T-helper 1 cell (primary cell): Measurements from ENCODE around the gene CLTRN.
"Not testable (repeated sequence)": the region's sequence is repeated elsewhere in the genome, so short reads cannot be mapped to it uniquely, and the experiment has no call there.

Experiments used
- DNase-seq, 5 donors: peaks; one replicate each; pipeline ENCODE4 v3.0.0-alpha.2; 2012 to 2020
- total RNA-seq, 4 donors: gene quantifications; one replicate each; lab custom pipeline; 2026; lab: John Stamatoyannopoulos, UW

Gene CLTRN
- 0 to 0.59 (median 0.23) reads per million in 4 donors for total RNA-seq

DNA sequence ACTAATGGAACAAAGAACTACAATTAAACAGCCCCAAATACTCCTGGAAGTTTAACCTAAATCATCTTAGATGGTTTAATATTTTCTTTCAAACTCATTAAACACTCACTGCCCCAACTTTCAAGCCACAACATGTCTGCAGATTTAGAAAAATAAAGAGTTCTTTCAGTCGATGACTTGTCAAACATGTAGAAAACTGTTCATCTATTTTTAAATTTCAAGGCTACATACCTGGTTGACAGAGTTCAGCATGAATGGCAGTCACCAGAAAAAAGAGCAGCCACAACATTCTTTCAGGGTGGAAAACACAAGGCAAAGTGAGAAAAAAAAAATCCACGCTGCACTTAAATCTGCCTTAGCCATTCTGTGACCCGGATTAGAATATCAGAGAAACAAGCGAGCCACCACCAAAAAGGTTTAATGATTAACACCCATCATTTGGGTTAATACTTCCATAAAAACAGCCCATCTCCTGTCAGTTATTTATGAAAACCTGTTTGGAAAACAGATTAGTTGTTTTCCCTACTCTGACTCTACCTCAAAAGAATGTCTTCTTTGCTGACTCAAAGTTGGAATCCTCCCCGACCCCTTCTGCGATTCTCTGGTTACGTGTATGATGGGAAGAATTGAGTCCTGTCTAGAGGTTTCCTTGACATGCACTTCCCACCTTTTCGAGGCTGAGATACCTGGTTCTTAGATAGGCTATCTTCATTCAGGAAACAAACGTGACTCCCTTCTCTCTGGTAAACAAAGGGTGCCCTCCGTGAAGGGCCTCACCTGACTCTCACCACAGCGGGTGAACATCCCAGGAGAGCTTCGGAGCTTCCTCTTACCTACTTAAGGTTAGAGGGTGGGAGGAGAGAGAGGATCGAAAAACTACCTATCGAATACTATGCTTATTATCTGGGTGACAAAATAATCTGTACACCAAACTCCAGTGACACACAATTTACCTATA lies at the start of gene CLTRN:
CLTRN (minus strand) TSS at position 319 of the 958 bp plus-strand sequence; CDS start at position 289, 30 bp downstream.
- DNase-seq = no peak

GRCh38 chrX:15704273-15704672 lies 39.7 kb upstream of the CLTRN start:
- DNase-seq = not testable (repeated sequence)

DNA sequence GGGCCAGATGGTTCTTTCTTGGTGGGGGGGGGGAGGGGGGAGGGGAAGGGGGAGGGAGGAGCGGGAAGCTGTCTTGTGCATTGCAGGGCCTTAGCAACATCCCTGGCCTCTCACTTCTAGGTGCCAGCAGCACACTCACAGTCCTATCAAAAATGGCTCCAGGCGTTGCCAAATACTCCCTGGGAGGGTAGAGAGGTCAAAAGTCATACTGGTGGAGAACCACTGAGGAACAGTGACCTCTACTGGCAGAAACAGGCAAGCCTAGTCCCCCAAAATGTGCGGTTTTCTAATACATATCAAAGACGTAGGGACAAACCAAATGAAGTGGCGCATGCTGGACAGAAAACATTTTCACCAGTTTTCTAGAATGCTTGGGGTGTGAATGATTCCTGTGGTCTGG lies 39.2 kb upstream of the CLTRN start:
- DNase-seq = not testable (repeated sequence)

GRCh38 chrX:15702488-15703371 lies 38.1 kb upstream of the CLTRN start:
- no peak for DNase-seq

DNA sequence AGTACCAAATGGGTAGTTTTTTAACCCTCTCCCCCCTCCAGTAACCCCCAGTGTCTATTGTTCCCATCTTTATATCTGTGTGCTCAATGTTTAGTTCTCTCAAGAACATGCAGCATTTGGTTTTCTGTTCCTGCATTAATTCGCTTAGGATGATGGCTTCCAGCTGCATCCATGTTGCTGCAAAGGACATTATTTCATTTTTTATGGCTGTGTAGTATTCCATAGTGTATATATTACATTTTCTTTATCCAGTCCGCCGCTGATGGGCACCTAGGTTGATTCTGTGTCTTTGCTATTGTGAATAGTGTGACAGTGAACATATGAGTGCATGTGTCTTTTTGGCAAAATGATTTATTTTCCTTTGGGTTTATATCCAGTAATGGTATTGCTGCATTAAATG lies 31.9 kb upstream of the CLTRN start:
- no peak for DNase-seq

DNA sequence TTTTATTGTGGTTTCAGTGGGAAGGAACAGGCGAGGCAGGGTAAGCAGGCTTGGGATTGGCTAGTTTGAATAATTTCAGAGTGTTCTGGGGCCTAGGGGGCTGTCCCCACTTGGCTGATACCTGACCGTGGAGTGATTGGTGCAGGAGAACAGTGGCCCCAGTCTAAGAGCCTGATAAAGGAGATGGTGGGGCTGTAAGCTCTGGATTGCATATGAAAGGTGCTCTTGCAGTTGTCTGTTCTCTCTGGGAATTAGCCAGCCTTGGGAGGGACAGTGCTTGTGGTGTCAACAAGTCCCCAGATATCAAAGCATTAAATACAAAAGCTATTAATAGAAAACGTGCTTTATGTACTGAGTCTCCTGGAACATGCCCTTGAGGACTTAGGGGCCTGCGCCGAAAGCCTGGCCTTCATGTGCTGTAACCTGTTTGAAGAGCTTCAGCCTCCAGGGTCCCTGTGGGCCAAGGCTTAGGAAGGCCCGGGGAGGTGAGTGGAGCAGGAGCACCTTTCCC lies 30.4 kb upstream of the CLTRN start:
- DNase-seq = no peak

DNA sequence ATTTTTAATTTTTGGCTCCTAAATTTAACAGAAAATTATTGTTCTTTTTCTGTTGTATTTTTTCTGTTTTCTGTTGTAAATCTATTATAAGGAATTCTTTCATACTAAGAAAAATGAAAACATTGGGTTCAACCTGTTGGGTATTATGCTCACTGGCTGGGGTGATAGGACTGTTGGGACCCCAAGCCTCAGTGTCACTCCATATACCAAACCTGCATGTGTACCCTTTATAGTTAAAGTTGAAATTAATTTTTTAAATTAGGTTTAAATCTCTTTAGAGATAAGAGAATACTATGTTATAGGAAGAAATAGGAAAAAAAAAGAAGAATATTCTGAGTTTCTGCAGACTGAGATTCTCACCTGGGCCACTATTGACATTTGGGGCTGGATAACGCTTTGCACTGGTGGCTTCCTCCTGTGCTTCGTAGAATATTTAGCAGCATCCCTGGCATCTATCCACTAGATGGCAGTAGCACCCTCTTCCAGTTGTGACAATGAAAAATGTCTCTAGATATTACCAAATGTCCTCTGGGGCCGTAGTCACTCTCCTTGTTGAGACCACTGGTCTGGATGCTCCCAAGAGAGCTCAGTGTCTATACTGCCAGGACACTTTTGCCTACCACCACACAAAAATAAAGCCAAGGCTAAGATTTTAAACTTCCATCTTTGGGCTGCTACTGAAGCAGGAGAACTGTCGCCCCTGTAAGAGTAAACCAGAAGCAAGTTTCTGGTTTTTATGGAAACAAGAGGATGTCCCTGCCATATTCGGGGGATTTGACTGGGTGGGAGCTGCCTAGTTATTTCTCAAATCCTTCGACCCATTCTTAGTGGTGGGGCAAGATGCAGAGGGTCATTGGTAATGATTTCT lies 22.4 kb upstream of the CLTRN start:
- DNase-seq = peak; percentile 11 to 65 (median 39)

- DNase-seq = no peak
Measured at GRCh38 chrX:15683193-15683592, 18.6 kb upstream of the CLTRN start.

- DNase-seq = no peak
Measured at GRCh38 chrX:15681433-15681832, 16.8 kb upstream of the CLTRN start.

DNA sequence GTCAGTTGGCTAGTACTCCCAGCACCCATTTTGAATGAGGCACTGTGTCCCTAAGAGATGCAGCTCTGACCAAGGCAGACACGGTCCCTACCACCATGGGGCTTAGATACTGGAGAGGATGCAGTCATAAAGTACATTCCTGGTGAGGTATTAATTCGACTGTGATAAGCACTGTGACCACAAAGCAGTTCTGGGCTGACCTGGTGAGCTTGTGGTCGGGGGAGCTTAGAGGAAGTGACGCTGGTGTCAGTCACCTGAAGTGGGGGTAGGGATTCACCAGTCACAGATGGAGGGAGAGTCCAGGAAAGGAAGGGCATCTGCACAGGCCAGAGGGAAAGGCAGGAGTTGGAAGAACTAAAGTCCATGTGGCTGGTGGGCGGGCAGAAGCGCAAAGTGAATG lies 15.8 kb upstream of the CLTRN start:
- no peak for DNase-seq

- DNase-seq = no peak
Measured at GRCh38 chrX:15679246-15679645, 14.6 kb upstream of the CLTRN start.

DNA sequence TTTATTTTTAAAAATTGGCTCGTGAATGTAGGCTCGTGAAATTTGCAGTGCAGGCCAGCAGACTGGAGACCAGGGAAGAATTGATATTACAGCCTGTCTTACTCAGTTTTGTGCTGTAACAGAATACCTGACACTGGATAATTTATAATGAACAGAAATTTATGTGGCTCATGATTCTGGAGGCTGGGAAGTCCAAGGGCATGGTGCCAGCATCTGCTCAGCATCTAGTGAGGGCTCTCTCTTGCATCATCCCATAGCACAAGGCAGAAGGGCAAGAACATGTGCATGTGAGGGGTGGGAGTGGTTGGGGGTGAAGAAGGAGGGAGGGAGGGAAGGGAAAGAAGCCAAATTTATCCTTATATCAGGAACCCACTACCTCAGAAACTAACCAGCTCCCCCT lies 13.7 kb upstream of the CLTRN start:
- DNase-seq = no peak

GRCh38 chrX:15676886-15677285 lies 12.3 kb upstream of the CLTRN start:
- DNase-seq = no peak

DNA sequence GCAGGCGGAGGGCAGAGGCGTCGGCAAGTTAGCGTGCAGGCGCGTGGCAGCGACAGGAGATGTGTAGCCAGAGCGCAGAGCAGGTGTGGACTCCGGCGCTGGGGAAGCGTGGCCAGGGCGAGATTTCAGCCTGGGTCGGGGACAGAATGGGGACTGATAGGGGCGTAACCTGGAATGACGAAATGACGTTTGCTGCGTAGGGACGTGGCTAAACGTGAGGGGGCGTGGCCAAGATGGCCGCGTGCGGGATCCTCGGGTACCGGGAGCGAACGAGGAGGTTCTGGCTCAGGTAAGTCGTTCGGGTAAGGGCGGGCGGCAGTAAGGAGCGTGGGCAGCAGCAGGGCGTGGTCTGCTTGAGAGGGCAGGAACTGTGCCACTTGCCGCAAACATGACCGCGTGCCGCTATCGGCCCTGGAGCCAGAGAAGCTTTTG lies 10.9 kb upstream of the CLTRN start:
- peak in 4 of 5 donors; percentile 64 to 78 (median 70) for DNase-seq

DNA sequence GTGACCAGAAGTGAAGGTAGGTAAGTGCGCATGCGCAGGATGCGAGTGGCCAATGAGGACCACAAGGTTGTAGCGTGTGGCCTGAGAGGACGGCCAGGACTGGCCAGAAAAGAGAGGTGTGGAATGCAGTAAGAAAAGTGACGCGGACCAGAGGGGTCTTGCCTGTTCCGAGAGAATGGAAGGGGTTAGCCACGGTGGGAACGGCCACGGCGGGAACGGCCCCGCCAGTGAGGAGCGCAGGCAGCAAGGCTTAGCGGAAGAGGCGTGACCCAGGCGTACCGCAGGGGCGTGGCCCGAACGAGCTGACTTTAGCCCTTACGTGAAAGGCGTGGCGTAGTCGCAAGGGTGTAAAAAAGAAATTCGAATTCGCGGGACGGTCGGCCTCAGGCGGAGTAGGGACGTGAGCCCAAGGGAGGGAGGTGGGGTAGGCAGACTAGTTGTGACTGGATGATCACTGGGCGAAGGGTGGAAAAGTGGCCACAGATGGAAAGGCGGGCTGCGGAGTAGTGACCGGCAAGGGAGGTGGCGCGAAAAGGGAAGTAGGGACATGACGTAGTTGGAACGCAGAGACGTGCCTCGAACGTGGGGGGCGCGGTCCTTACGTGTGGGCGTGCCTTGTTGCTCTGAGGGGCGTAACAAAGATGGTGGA lies 10.4 kb upstream of the CLTRN start:
- peak; percentile 65 to 96 (median 78) for DNase-seq

GRCh38 chrX:15674514-15674840 lies 9.9 kb upstream of the CLTRN start:
- no peak for DNase-seq

- no peak for DNase-seq
Measured at GRCh38 chrX:15673970-15674369, 9.4 kb upstream of the CLTRN start.

- DNase-seq = no peak
Measured at GRCh38 chrX:15672881-15673280, 8.3 kb upstream of the CLTRN start.

- DNase-seq = no peak
Measured at GRCh38 chrX:15663439-15663838, 1.2 kb downstream of the CLTRN start.

- DNase-seq = not testable (repeated sequence)
Measured at GRCh38 chrX:15654804-15655203, 9.8 kb downstream of the CLTRN start.

DNA sequence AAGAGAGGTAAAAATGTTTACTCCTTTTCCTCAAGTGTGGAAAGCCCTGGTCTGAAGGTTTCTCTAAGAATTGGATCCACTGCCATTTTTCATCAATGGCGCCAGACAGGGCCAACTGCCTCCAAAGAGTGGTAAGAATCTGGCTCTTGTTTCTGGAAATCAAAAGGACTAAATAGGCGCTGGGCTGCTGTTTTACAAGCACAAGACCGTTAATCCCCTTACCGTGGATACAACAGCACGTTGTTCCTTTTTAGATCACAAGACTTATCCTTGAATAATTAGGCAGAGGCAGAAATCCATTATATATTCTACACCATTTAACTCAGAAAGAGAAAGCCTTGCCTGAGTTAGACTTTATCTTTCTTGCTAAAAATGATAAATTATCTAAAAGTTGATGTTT lies 10.6 kb downstream of the CLTRN start:
- DNase-seq = no peak

- DNase-seq = not testable (repeated sequence)
Measured at GRCh38 chrX:15647510-15647909, 17.1 kb downstream of the CLTRN start.
